SK-N-SH (cell line): Measurements from ENCODE around the gene PIGK. TPM values are rescaled to one million over a fixed set of nuclear protein-coding genes. Genes with fewer than 3 reads are reported as not detected.

Experiments used
- CTCF ChIA-PET: fragments of 300-600, 350-600 bp; formaldehyde crosslinking; extraction: SDS; loops from one replicate; lab custom pipeline; 2021; lab: Yijun Ruan, JAX
- POLR2A ChIA-PET: fragments of 350-600 bp; sonication (Branson Sonifier 250); formaldehyde crosslinking; extraction: SDS; loops from one replicate; lab custom pipeline; 2020; ENCODE audit warnings: antibody characterized with exemption, inconsistent platforms; lab: Yijun Ruan, JAX
- DNase-seq: peaks from one replicate; pipeline ENCODE4 v3.0.0; 2012
- H2AFZ ChIP-seq: fragments of 200-600 bp; sonication (generic); 2 replicates; pipeline ENCODE4 v1.8.1; 2016; ENCODE audit warnings: antibody characterized with exemption, mild to moderate bottlenecking, low read depth
- H3F3A ChIP-seq: fragments of 200-600 bp; sonication (generic); replicated peaks from 2 replicates; pipeline ENCODE3; 2016; ENCODE audit warnings: antibody characterized with exemption, mild to moderate bottlenecking; ENCODE audit not compliant: insufficient read depth
- H3K27ac ChIP-seq, 2 experiments: fragments of 200-500 bp in 1 of 2; fragments of 200-600 bp in 1 of 2; sonication (Bioruptor generic) in 1 of 2; sonication (generic), shearing (Covaris generic) in 1 of 2; 2 replicates each; pipeline versions ENCODE4 v1.5.1 to v1.6.1; 2014 to 2016; ENCODE audit warnings: low read depth in 2 of 2, inconsistent platforms in 1 of 2, low read length in 1 of 2, mild to moderate bottlenecking in 1 of 2, mixed read lengths in 1 of 2
- H3K27me3 ChIP-seq: fragments of 200-600 bp; sonication (generic), shearing (Covaris generic); 2 replicates; pipeline ENCODE4 v1.6.1; 2016; ENCODE audit warnings: mixed run types; ENCODE audit not compliant: insufficient read depth
- H3K36me3 ChIP-seq, 2 experiments: fragments of 200-500 bp in 1 of 2; fragments of 200-600 bp in 1 of 2; sonication (Bioruptor generic) in 1 of 2; sonication (generic) in 1 of 2; replicated peaks in 1 of 2; 2 replicates each; pipeline versions ENCODE3 to v1.5.1; 2014 to 2016; ENCODE audit warnings: low read length in 1 of 2, mild to moderate bottlenecking in 1 of 2; ENCODE audit not compliant: insufficient read depth in 2 of 2, control insufficient read depth in 1 of 2
- H3K4me1 ChIP-seq, 2 experiments: fragments of 200-500 bp in 1 of 2; fragments of 200-600 bp in 1 of 2; sonication (Bioruptor generic) in 1 of 2; sonication (generic), shearing (Covaris generic) in 1 of 2; 2 replicates each; pipeline versions ENCODE4 v1.5.1 to v1.6.1; 2014 to 2016; ENCODE audit warnings: low read depth in 1 of 2, low read length in 1 of 2, mixed run types in 1 of 2; ENCODE audit not compliant: insufficient read depth in 2 of 2, control insufficient read depth in 1 of 2
- H3K4me2 ChIP-seq: fragments of 200-600 bp; sonication (generic), shearing (Covaris generic); 2 replicates; pipeline ENCODE4 v1.6.1; 2017; ENCODE audit warnings: mixed run types
- H3K4me3 ChIP-seq, 2 experiments: fragments of 200-500 bp in 1 of 2; fragments of 200-600 bp in 1 of 2; sonication (Bioruptor generic) in 1 of 2; sonication (generic), shearing (Covaris generic) in 1 of 2; 2 replicates each; pipeline versions ENCODE4 v1.5.1 to v1.8.1; 2014 to 2016; ENCODE audit warnings: low read depth in 2 of 2, inconsistent platforms in 1 of 2, low read length in 1 of 2, mild to moderate bottlenecking in 1 of 2, mixed read lengths in 1 of 2, moderate library complexity in 1 of 2
- H3K79me2 ChIP-seq: fragments of 200-600 bp; sonication (generic); 2 replicates; pipeline ENCODE4 v1.8.1; 2017; ENCODE audit warnings: mild to moderate bottlenecking; ENCODE audit not compliant: insufficient read depth
- H3K9ac ChIP-seq: fragments of 200-600 bp; sonication (generic); 2 replicates; pipeline ENCODE4 v1.6.1; 2017; ENCODE audit warnings: mixed run types
- H3K9me2 ChIP-seq: fragments of 200-600 bp; sonication (generic); 2 replicates; pipeline ENCODE4 v1.6.1; 2017; ENCODE audit warnings: mixed run types
- H3K9me3 ChIP-seq: fragments of 200-600 bp; sonication (generic); 2 replicates; pipeline ENCODE4 v1.6.1; 2017; ENCODE audit warnings: mixed run types, mild to moderate bottlenecking, moderate library complexity
- H4K20me1 ChIP-seq: fragments of 200-600 bp; sonication (generic); 2 replicates; pipeline ENCODE4 v1.6.1; 2017; ENCODE audit warnings: mild to moderate bottlenecking, mixed run types; ENCODE audit not compliant: insufficient read depth
- ELF1 ChIP-seq: IDR thresholded peaks from 2 replicates; pipeline ENCODE4 v1.4.0; 2012
- FOXJ3 ChIP-seq: sonication (generic); formaldehyde crosslinking; IDR thresholded peaks from 2 replicates; pipeline ENCODE4 v1.5.1; 2020; ENCODE audit warnings: mild to moderate bottlenecking, missing genetic modification reagents
- FOXM1 ChIP-seq: IDR thresholded peaks from 2 replicates; pipeline ENCODE4 v1.4.0; 2012; ENCODE audit warnings: low read depth, mild to moderate bottlenecking
- GABPA ChIP-seq: IDR thresholded peaks from 2 replicates; pipeline ENCODE4 v1.4.0; 2012; ENCODE audit warnings: low read depth, mild to moderate bottlenecking
- GATA2 ChIP-seq: sonication (generic); formaldehyde crosslinking; IDR thresholded peaks from 2 replicates; pipeline ENCODE4 v1.5.0; 2020; ENCODE audit warnings: mild to moderate bottlenecking, missing genetic modification reagents
- JUND ChIP-seq: IDR thresholded peaks from 2 replicates; pipeline ENCODE4 v1.4.0; 2012
- MAX ChIP-seq: IDR thresholded peaks from 2 replicates; pipeline ENCODE4 v1.4.0; 2012; ENCODE audit warnings: low read depth
- MEF2A ChIP-seq: IDR thresholded peaks from 2 replicates; pipeline ENCODE4 v1.4.0; 2012; ENCODE audit warnings: low read depth, borderline replicate concordance
- RAD21 ChIP-seq: IDR thresholded peaks from 2 replicates; pipeline ENCODE4 v1.6.1; 2012; ENCODE audit warnings: mild to moderate bottlenecking, low read length
- SIN3A ChIP-seq: IDR thresholded peaks from 2 replicates; pipeline ENCODE4 v1.6.1; 2012; ENCODE audit warnings: low read depth, mild to moderate bottlenecking, low read length, moderate library complexity, borderline replicate concordance
- TAF1 ChIP-seq: IDR thresholded peaks from 2 replicates; pipeline ENCODE4 v1.6.1; 2012; ENCODE audit warnings: low read depth, mild to moderate bottlenecking, low read length, moderate library complexity, borderline replicate concordance
- TCF12 ChIP-seq: IDR thresholded peaks from 2 replicates; pipeline ENCODE4 v1.4.0; 2012
- TEAD4 ChIP-seq: IDR thresholded peaks from 2 replicates; pipeline ENCODE4 v1.4.0; 2012; ENCODE audit warnings: mild to moderate bottlenecking, borderline replicate concordance; ENCODE audit not compliant: insufficient read depth
- USF2 ChIP-seq: fragments of 150-350 bp; IDR thresholded peaks from 2 replicates; pipeline ENCODE4 v1.6.1; 2017; ENCODE audit warnings: antibody characterized with exemption, low read length, low read depth, borderline replicate concordance
- YY1 ChIP-seq: IDR thresholded peaks from 2 replicates; pipeline ENCODE4 v1.4.0; 2012; ENCODE audit warnings: low read depth, mild to moderate bottlenecking
- ZBTB33 ChIP-seq: IDR thresholded peaks from 2 replicates; pipeline ENCODE4 v1.4.0; 2012; ENCODE audit warnings: low read depth, borderline replicate concordance
- WGBS: methylation state at CpG from one replicate; pipeline ENCODE4 v1.1.6; 2017; ENCODE audit warnings: low lambda C conversion rate; 5-methylcytosine and 5-hydroxymethylcytosine counted together
- polyA plus RNA-seq, 3 experiments: library from polyadenylated mRNA; depleted of rRNA; stranded (reverse); fragments of >200 nt; gene quantifications; 2 replicates each; pipeline ENCODE4 v1.2.3, GENCODE V29; 2012
- TF ChIP-seq, protein P1 (sequence below): IDR thresholded peaks from 2 replicates; pipeline ENCODE4 v1.6.1; 2012; ENCODE audit warnings: mild to moderate bottlenecking, low read depth, low read length, moderate library complexity

Gene PIGK
- polyA plus RNA-seq, 1 of the 3 experiments (the other 2 are of a cell fraction) = 11.5 TPM

GRCh38 chr1:77179632-77180031 lies 39.6 kb downstream of the PIGK start:
- WGBS = 90% methylated on average over 1 of the region's 1 CpG

More at GRCh38 chr1:77179632-77180031, 39.6 kb downstream of the PIGK start:
- Histone ChIP-seq H3K4me3 (no peak overlapping the region), H3K9me2 (no peaks in the 10 kb centered on the region), H3K79me2 (no peaks in the 10 kb centered on the region), H3K27ac (no peak overlapping the region), H3F3A (no peaks in the 10 kb centered on the region), H3K4me2 (no peak overlapping the region), H3K27me3 (no peaks in the 10 kb centered on the region), H4K20me1 (no peaks in the 10 kb centered on the region), H3K4me1 (no peaks in the 10 kb centered on the region), H3K9me3 (peaks cover 22% of the 10 kb centered on the region), H3K36me3 (no peaks in the 10 kb centered on the region), H2AFZ (no peak overlapping the region), H3K9ac (no peak overlapping the region)
- TF ChIP-seq GABPA = no peak
- TF ChIP-seq TAF1 = no peak
- no peak for TF ChIP-seq ELF1
- TF ChIP-seq TCF12 = no peak
- TF ChIP-seq SIN3A = no peak
- TF ChIP-seq JUND = no peak
- TF ChIP-seq FOXM1 = no peak
- no peak for TF ChIP-seq YY1
- no peak for TF ChIP-seq TEAD4
- no peak for TF ChIP-seq ZBTB33
- no peak for TF ChIP-seq MAX
- TF ChIP-seq FOXJ3 (CRISPR knock-in tag) = no peak
- TF ChIP-seq USF2 = no peak
- TF ChIP-seq GATA2 (CRISPR knock-in tag) = no peak
- TF ChIP-seq, protein P1, sequence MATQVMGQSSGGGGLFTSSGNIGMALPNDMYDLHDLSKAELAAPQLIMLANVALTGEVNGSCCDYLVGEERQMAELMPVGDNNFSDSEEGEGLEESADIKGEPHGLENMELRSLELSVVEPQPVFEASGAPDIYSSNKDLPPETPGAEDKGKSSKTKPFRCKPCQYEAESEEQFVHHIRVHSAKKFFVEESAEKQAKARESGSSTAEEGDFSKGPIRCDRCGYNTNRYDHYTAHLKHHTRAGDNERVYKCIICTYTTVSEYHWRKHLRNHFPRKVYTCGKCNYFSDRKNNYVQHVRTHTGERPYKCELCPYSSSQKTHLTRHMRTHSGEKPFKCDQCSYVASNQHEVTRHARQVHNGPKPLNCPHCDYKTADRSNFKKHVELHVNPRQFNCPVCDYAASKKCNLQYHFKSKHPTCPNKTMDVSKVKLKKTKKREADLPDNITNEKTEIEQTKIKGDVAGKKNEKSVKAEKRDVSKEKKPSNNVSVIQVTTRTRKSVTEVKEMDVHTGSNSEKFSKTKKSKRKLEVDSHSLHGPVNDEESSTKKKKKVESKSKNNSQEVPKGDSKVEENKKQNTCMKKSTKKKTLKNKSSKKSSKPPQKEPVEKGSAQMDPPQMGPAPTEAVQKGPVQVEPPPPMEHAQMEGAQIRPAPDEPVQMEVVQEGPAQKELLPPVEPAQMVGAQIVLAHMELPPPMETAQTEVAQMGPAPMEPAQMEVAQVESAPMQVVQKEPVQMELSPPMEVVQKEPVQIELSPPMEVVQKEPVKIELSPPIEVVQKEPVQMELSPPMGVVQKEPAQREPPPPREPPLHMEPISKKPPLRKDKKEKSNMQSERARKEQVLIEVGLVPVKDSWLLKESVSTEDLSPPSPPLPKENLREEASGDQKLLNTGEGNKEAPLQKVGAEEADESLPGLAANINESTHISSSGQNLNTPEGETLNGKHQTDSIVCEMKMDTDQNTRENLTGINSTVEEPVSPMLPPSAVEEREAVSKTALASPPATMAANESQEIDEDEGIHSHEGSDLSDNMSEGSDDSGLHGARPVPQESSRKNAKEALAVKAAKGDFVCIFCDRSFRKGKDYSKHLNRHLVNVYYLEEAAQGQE = no peak
- no peak for TF ChIP-seq MEF2A
- TF ChIP-seq RAD21 = no peak
- POLR2A ChIA-PET = no interaction called here
- DNase-seq = no peak
- CTCF ChIA-PET = no interaction called here
